NCI-H226 (cell line): ENCODE data around the gene CSPG5.
A peak's percentile ranks its signal among the peaks of the same experiment; 100 is the strongest.

Experiments
- DNase-seq: peaks from one replicate; pipeline ENCODE4 v3.0.0-alpha.2; 2015

CSPG5 gene, protein sequence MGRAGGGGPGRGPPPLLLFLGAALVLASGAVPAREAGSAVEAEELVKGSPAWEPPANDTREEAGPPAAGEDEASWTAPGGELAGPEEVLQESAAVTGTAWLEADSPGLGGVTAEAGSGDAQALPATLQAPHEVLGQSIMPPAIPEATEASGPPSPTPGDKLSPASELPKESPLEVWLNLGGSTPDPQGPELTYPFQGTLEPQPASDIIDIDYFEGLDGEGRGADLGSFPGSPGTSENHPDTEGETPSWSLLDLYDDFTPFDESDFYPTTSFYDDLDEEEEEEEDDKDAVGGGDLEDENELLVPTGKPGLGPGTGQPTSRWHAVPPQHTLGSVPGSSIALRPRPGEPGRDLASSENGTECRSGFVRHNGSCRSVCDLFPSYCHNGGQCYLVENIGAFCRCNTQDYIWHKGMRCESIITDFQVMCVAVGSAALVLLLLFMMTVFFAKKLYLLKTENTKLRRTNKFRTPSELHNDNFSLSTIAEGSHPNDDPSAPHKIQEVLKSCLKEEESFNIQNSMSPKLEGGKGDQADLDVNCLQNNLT

GRCh38 chr3:47578691-47579632 lies at the start of gene CSPG5:
Gene CSPG5, minus strand, starts transcription at chr3:47578865. Its CDS starts 172 bp downstream, at chr3:47578693.
- DNase-seq: no peak

DNA sequence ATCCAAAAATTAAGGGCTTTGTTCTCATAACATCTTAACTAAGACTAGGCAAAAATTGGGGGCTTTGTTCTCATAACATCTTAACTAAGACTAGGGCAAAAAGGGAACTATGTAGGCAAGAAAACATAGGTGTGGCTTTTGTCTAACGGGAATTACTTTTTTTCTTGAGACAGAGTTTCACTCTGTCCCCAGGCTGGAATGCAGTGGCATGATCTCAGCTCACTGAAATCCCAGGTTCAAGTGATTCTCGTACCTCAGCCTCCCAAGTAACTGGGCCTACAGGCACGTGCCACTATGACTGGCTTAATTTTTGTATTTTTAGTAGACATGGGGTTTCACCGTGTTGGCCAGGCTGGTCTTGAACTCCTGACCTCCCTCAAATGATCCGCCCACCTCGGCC lies 49.8 kb upstream of the CSPG5 start:
- no peak for DNase-seq

- no peak for DNase-seq
Observed at GRCh38 chr3:47622671-47623461, 44.2 kb upstream of the CSPG5 start.

GRCh38 chr3:47617086-47618010 lies 38.7 kb upstream of the CSPG5 start:
- no peak for DNase-seq

DNA sequence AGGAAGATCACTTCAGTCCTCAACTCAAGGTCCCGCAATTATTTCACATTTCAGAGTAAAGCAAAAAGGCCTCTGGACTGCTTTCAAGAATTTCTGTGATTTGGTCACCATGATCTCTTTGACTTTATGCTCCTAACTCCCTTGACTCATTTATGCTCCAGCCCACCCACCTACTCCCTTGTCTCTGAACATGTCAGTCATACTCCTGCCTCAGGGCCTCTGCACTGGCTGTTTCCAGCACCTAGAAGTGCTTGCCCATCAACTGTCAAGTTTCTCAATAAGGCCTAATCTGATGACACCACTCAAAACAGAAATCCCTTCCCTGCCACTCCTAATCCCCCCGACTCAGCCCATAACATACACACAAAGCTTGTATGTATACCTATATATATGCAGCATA lies 36.1 kb upstream of the CSPG5 start:
- DNase-seq: peak; percentile 2

DNA sequence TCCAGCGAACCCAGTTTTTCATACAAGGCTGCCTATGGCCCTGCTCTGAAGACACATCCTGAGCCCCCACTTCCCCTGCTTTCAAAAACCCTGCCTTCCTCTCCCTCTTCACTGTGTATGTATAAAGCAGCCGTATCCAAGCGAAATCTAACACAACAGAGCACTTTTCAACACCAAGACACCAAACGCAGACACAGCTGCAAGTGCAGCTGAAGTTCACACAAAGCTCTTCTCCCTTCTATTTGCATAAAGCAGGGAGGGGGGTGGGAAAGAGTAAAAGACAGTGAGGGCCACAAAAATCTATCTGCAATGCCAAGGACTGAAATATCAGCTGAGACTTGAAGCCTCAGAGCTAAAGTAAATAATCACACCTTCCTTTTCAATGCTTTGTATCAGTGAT lies 35.1 kb upstream of the CSPG5 start:
- DNase-seq: no peak

DNA sequence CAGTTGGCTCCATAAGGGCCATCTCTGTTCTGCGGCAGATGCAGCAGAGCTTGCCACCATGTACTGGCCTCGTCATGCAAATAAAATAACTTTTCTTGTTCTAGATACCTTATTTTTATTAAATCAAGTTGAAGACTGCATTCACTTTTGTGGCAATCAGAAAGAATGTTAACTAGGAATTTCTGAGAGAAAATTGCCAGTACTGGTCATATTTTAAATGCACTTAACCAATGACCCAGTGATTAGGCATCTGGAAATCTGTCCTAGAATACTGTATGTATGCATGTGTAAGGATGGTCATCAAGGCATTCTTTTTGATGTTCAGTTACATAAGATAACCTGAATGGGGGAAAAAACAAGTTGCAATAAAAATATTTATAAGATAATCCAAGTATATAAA lies 34.2 kb upstream of the CSPG5 start:
- no peak for DNase-seq

- DNase-seq: peak; percentile 92
Observed at GRCh38 chr3:47612178-47612577, 33.5 kb upstream of the CSPG5 start.

DNA sequence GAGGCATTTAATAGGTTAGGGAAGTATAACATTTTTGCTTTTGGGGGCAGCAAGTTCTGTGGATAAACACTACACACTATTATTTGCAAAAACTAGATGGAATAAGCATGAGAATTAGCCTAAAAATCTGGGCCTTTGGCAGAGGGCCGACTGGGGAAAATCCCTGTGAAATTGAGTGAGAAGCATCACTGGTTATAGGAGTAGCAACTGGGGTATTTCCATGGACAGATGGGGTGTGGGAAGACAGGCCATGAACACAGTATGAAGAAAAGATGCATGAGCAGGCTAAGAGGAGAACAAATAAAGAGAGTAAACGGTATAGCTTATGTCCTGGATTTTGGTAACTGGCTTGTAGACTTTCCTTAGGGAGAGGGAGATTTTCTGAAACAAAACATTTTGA lies 32.9 kb upstream of the CSPG5 start:
- no peak for DNase-seq

DNA sequence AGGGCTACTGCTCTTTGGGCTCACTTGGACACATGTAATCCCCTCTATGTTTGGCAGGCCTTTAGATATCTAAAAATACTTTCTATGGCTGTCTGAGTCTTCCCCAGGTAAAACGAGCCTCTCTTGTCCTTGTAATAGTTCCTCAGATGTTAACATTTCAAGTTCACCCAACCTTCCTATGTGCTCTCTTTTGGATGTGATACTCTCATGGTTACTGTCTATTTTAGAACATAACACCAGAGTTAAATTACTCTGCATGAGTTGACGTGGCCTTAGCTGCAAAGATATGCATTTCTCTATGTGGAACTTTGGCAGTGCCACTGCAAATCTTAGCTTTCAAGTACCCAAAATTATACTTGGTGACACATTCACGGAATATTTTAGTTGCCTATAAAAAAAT lies 31.9 kb upstream of the CSPG5 start:
- DNase-seq: no peak

GRCh38 chr3:47607335-47607734 lies 28.7 kb upstream of the CSPG5 start:
- DNase-seq: no peak

GRCh38 chr3:47606165-47606564 lies 27.5 kb upstream of the CSPG5 start:
- no peak for DNase-seq

DNA sequence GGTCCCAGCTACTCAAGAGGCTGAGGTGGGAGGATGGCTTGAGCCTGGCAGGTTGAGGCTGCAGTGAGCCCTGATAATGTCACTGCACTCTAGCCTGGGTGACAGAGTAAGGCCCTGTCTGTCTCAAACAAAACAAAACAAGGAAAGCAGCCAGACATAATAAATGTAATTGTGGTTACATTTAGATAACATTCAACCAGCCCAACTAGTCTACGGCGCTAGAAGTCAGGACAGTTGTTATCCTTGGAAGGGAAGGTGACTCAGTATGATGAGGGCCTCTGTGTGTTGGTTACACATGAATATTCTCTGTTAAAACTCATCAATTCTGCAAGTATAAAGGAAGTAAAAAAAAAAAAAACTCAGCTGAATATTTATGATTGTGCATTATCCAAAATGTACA lies 27.0 kb upstream of the CSPG5 start:
- DNase-seq: no peak

GRCh38 chr3:47604145-47604544 lies 25.5 kb upstream of the CSPG5 start:
- DNase-seq: no peak

- DNase-seq: no peak
Observed at GRCh38 chr3:47603332-47603731, 24.7 kb upstream of the CSPG5 start.

- no peak for DNase-seq
Observed at GRCh38 chr3:47601281-47601680, 22.6 kb upstream of the CSPG5 start.

GRCh38 chr3:47594792-47595191 lies 16.1 kb upstream of the CSPG5 start:
- no peak for DNase-seq

GRCh38 chr3:47592066-47592795 lies 13.6 kb upstream of the CSPG5 start:
- DNase-seq: no peak

GRCh38 chr3:47590216-47590615 lies 11.6 kb upstream of the CSPG5 start:
- no peak for DNase-seq

GRCh38 chr3:47588587-47588986 lies 9.9 kb upstream of the CSPG5 start:
- DNase-seq: no peak

- no peak for DNase-seq
Observed at GRCh38 chr3:47588053-47588452, 9.4 kb upstream of the CSPG5 start.
